Activated naive CD4-positive, alpha-beta T cell treated with Interleukin-2 at 50 U/mL for 16 hours (primary cell): ENCODE data around the gene GMDS.

Source experiments
- DNase-seq: peaks from one replicate; pipeline ENCODE4 v3.0.0-alpha.2; 2020

GMDS gene

DNA sequence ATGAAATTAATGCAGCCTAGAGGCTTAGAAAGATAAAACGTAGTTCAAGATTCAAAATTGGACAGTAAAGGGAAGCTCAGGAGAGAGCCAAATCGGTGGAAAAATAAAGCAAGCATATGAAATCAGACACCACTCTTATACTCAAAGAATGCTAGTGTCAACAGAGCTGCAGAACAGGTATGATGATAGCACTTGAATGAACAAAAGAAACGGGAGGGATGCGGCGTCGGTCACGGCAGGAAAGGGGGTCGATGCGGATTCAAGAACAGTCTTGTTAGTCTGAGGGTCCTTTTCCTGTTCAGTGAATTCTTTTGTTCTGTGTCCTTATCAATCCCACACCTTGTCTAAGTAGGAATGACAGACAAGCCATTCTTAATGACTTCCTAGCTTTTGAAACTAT, 521.3 kb downstream of the GMDS start:
- DNase-seq: no peak

GRCh38 chr6:1722801-1723200, 522.6 kb downstream of the GMDS start:
- no peak for DNase-seq

- DNase-seq: no peak
Observed at GRCh38 chr6:1720620-1721322, 524.6 kb downstream of the GMDS start.

- no peak for DNase-seq
Observed at GRCh38 chr6:1719922-1720321, 525.5 kb downstream of the GMDS start.

- no peak for DNase-seq
Observed at GRCh38 chr6:1716868-1717267, 528.5 kb downstream of the GMDS start.

DNA sequence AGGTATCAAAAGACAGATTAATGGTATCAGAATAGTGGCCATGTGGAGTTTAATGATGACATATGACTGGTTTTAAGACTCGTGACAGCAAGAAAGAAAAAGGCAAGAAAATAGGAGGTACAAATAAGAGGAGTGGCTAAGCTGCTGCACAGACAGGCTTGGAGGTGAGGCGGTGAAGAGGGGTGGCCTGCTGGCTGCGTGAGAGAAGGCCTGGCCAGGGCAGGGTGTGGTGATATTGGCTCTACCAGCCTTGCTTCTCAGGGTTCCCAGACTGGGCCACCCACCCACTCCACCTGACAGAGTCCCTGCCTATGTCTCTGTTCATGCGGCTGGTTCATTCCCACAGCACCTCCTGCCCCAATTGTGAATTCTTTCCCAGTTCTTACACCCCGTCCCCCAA, 529.0 kb downstream of the GMDS start:
- DNase-seq: no peak

DNA sequence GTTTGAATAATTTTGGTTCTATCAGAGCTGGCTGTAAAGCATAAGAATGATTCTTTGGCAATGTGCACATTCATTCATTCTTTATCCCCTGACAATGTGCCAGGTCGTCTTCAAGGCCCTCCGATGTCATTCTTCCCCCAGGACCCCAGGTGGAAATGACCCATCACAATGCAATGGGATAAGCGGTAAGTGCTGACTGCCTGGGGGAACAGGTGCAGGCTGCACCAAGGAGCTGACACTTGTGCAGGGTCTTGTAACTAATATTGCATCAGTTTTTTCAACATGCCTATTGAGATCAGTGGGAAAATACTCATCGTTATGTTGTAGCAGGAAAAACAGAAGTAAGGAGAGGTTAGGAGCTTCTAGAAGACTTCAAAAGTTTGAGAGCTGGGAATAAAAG, 530.1 kb downstream of the GMDS start:
- no peak for DNase-seq

DNA sequence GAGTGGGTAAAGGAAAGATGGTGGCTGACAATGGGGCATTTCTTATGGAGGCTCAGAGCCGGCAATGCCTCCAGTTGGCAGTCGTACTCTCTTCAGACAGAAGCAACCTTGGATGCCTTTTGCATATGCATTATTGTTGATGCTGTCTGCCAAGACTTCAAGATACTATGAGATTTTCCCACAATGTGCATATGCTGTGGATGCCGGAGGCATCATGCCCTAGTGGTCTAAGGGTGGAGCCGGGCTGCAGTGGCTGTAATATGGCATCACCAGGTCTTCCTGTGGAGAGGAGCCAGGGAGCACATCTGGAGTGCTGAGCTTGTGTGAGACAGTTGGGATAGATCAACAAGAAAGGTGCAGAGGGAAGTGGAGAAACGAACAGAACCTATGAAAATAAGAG, 530.8 kb downstream of the GMDS start:
- DNase-seq: no peak

GRCh38 chr6:1713016-1713600, 532.3 kb downstream of the GMDS start:
- DNase-seq: no peak

DNA sequence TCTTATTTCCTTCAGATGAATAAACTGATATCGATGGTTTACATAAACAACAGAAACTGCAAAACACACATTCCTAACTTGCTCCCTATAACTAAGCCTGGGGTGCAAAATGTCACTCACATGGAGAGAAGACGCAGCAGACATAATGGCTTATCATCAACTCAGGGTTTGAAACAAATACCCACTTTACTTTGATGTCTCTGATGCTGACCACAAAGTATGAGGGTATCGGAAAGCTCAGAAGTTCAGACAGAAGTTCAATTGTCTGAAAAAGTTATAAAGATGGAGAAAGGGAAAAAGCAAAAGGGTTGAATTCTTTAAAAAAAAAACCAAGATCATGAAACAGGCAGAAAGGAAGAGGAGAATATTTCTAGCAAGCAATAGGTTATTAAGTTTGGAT, 533.0 kb downstream of the GMDS start:
- no peak for DNase-seq

GRCh38 chr6:1711136-1711535, 534.3 kb downstream of the GMDS start:
- DNase-seq: no peak

GRCh38 chr6:1709234-1709641, 536.2 kb downstream of the GMDS start:
- DNase-seq: no peak

GRCh38 chr6:1708820-1709219, 536.6 kb downstream of the GMDS start:
- DNase-seq: no peak

DNA sequence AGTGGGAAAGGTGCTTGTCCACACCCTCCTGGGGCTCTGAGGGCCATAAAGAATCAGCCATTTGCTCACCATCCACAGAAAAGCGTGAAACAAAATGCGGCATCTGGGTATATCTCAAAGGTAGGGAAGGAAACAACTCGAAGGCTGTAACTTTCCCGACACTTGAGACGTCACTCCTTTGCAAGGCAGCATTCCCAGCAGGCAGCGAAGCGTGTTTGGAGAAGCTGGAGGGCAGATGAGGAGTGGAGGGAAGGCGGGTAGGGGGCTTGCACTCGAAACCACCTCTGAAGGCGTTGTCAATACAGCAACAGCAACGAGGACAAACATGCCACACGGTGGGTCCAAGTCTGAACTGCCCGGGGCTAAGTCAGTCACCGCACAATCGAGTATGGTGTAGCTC, 537.3 kb downstream of the GMDS start:
- no peak for DNase-seq

DNA sequence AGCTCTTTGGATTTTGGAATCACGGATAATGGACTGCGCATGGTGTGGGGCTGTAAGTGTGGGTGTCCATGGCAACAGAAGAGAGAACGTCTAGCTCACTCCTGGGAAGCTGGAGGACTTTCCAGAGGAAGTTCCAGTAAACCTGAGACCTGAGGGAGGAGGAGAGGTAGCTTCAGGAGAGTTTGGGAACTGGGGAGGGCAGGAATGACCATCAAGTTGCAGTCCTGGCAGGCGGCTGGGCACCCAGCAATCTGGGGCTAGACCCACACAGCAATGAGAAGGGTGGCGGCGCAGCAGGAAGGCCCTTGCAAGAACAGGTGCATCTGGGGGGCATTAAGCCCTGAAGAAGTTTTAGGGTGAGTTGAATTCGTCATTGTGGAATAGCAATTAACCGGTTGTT, 539.8 kb downstream of the GMDS start:
- DNase-seq: no peak

DNA sequence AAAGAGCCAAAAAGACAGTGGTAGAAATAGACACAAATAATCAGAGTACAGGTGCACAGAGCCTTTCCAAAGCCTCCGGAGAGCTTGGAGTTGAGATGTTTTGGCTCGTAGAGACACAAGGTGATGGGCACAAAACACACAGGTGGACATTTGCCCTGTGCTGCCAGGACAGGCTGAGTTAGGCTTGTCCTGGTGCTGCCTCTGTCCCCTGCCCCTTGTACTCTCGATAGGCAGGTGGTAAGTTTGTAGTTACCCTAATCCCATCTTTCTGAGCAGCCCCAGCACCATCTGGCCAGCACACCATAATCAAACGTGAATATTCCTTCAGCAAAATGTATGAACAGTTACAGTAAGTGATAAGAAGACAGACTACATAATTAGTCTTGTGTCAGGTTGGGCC, 540.2 kb downstream of the GMDS start:
- no peak for DNase-seq

DNA sequence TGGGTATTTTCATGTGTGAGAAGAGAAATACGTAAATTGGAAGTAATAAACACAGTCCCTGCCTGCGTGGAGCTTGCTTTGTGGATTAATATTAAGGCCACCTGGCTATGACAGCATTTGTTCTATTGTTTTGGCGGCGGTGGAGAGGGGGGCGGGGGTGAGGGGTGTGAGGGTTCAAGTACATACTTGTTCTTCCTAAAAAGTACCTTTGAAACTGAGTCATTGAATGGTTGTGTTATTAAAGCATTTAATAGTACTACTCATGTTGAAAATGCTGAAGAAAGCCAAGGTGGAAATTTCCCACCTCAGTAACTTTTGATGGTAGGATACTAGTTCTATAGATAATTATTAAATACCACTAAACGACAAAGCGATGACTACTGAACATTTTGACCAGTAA, 540.7 kb downstream of the GMDS start:
- no peak for DNase-seq

- no peak for DNase-seq
Observed at GRCh38 chr6:1703923-1704322, 541.5 kb downstream of the GMDS start.

DNA sequence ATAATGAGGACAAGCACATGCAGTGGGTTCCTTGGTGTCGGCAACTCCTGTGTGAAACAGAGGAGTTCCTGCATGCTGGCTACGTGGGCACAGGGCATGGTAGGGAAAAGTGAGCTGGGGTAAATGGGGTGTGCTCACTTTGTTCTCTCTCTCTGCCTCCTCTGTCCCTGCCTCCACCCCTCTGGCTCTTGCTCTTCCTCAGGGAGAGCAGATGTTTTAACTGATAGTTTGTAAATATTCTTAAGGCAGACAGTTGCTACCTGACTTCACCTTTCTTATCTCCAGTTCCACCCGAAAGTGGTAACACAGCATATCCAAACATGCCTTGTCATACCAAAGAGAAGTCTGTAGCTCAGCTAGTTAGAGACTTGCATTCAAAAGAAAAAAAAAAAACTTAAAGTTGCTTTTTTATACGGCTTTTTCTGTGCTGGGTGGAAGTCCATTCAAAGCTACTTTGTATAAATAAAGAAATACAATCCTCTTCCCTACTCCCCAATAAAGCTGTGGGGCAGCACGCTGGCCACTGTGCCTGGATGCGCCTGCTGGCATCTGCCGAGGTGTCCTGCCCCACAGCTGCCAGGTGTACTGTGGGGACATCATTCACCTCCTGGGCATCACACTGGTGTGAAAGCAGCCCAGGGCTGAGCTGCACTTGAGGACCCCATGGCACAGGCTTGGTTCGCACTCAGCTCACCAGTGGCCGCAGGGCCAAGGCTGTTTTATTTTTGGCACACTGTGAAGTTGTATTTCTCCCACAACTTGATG, 542.1 kb downstream of the GMDS start:
- no peak for DNase-seq

GRCh38 chr6:1702580-1703051, 542.8 kb downstream of the GMDS start:
- no peak for DNase-seq

- no peak for DNase-seq
Observed at GRCh38 chr6:1701668-1702353, 543.6 kb downstream of the GMDS start.

DNA sequence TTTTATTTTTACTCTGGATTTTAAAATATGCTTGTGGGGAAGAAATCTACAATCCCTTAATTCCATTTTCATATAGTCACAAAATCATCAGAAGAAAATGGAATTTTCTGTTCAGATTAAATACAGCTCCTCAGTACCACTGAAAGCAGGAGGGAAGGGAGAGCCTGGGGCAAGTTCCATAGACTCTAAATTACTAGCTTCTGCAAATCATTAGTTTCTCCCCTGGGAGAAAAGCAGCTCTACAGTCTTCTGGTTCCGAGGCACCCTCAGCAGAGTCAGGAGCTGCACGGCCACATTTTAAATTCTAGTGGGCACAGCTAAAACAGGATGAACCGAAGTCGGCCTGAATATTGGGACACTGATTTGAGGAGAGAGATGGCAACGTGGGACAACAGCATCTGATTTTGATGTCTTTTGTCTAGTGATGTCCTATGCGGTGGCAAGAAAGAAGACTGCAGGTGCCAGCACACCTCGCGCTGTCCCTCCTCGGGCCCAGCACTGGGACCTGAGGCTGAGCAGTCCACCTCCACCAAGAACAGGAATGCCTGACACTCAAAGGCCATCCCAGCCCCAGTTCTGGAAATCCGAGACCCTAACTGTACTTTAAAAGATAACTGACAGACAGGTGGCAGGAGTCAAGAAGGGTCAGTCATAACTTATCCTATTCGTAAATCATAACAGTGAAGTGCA, 545.0 kb downstream of the GMDS start:
- no peak for DNase-seq

DNA sequence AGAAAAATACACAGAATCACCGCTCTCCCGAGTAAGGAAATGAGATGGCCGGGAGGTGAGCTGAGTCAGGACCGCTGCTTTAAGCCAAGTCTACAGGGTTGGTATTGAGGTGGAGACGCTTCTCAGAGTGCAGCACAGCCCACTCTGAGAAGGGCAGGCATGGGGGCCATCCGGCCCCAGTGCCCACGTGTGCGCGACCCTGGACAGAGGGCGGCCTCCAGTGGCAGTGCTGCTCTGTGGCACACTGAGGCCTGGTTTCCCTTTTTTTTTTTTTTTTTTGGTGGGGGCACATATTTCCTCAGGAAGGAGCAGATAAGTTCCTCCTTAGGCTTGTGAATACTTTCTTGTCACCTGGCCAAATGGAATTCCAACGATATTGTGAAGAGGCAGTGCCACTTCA, 546.9 kb downstream of the GMDS start:
- DNase-seq: no peak
